WTC11 (cell line): ENCODE results near the gene SCAF8. TPM values are rescaled to one million over a fixed set of nuclear protein-coding genes. Genes with fewer than 3 reads are reported as not detected.

ENCODE experiments used
- CBFB ChIP-seq: sonication (generic); formaldehyde crosslinking; IDR thresholded peaks from 2 replicates; pipeline ENCODE4 v1.8.1; 2022; ENCODE audit warnings: mild to moderate bottlenecking, low read depth, missing genetic modification reagents
- CREB1 ChIP-seq: sonication (generic); formaldehyde crosslinking; IDR thresholded peaks from 2 replicates; pipeline ENCODE4 v1.8.0; 2023; ENCODE audit warnings: mild to moderate bottlenecking, missing genetic modification reagents
- ELF4 ChIP-seq: sonication (generic); formaldehyde crosslinking; IDR thresholded peaks from 2 replicates; pipeline ENCODE4 v1.8.1; 2022; ENCODE audit warnings: low read depth, mild to moderate bottlenecking, moderate library complexity, missing genetic modification reagents
- FOXK1 ChIP-seq: sonication (generic); formaldehyde crosslinking; IDR thresholded peaks from 2 replicates; pipeline ENCODE4 v1.8.0; 2022; ENCODE audit warnings: mild to moderate bottlenecking, moderate library complexity, missing genetic modification reagents
- FOXP1 ChIP-seq: sonication (generic); formaldehyde crosslinking; IDR thresholded peaks from 2 replicates; pipeline ENCODE4 v1.8.0; 2022; ENCODE audit warnings: missing genetic modification reagents, mild to moderate bottlenecking, moderate library complexity, borderline replicate concordance
- GABPB1 ChIP-seq: sonication (generic); formaldehyde crosslinking; IDR thresholded peaks from 2 replicates; pipeline ENCODE4 v1.8.1; 2023; ENCODE audit warnings: mild to moderate bottlenecking, missing genetic modification reagents
- GTF2I ChIP-seq: fragments of 250-450 bp; sonication (Bioruptor Pico); conservative IDR thresholded peaks from 2 replicates; pipeline ENCODE4 v1.4.0; 2021; ENCODE audit warnings: mild to moderate bottlenecking
- IRF2 ChIP-seq: sonication (generic); formaldehyde crosslinking; IDR thresholded peaks from 2 replicates; pipeline ENCODE4 v1.8.0; 2022; ENCODE audit warnings: low read depth, missing genetic modification reagents, borderline replicate concordance
- JUN ChIP-seq: sonication (generic); formaldehyde crosslinking; IDR thresholded peaks from 2 replicates; pipeline ENCODE4 v1.8.0; 2023; ENCODE audit warnings: mild to moderate bottlenecking, missing genetic modification reagents
- KAT7 ChIP-seq: sonication (generic); formaldehyde crosslinking; IDR thresholded peaks from 2 replicates; pipeline ENCODE4 v1.8.1; 2023; ENCODE audit warnings: missing genetic modification reagents, mild to moderate bottlenecking, borderline replicate concordance
- NFATC4 ChIP-seq: fragments of 250-450 bp; sonication (Bioruptor Pico); IDR thresholded peaks from 2 replicates; pipeline ENCODE4 v1.9.0; 2021; ENCODE audit warnings: mild to moderate bottlenecking
- NR3C1 ChIP-seq: sonication (generic); formaldehyde crosslinking; conservative IDR thresholded peaks from 2 replicates; pipeline ENCODE4 v1.8.1; 2023; ENCODE audit warnings: low read depth, mild to moderate bottlenecking, missing genetic modification reagents
- RELA ChIP-seq: sonication (generic); formaldehyde crosslinking; IDR thresholded peaks from 2 replicates; pipeline ENCODE4 v1.8.1; 2022; ENCODE audit warnings: missing genetic modification reagents, mild to moderate bottlenecking, borderline replicate concordance
- SMAD4 ChIP-seq: sonication (generic); formaldehyde crosslinking; IDR thresholded peaks from 2 replicates; pipeline ENCODE4 v1.8.0; 2022; ENCODE audit warnings: mild to moderate bottlenecking, missing genetic modification reagents
- TCF7 ChIP-seq: sonication (generic); formaldehyde crosslinking; IDR thresholded peaks from 2 replicates; pipeline ENCODE4 v1.8.0; 2022; ENCODE audit warnings: mild to moderate bottlenecking, low read depth, missing genetic modification reagents, moderate library complexity
- ZNF219 ChIP-seq: sonication (generic); formaldehyde crosslinking; IDR thresholded peaks from 2 replicates; pipeline ENCODE4 v1.8.0; 2023; ENCODE audit warnings: missing genetic modification reagents, mild to moderate bottlenecking, borderline replicate concordance
- ZNF232 ChIP-seq: sonication (generic); formaldehyde crosslinking; IDR thresholded peaks from 2 replicates; pipeline ENCODE4 v1.8.0; 2022; ENCODE audit warnings: mild to moderate bottlenecking, missing genetic modification reagents
- total RNA-seq: library from RNA; stranded (reverse); gene quantifications from 3 replicates; pipeline ENCODE4 v1.2.3, GENCODE V29; 2021
- TF ChIP-seq, protein P1 (sequence below): sonication (generic); formaldehyde crosslinking; IDR thresholded peaks from 2 replicates; pipeline ENCODE4 v1.8.1; 2022; ENCODE audit warnings: mild to moderate bottlenecking, missing genetic modification reagents, moderate library complexity, borderline replicate concordance
- TF ChIP-seq, protein P2 (sequence below): sonication (generic); formaldehyde crosslinking; IDR thresholded peaks from 2 replicates; pipeline ENCODE4 v1.8.1; 2023; ENCODE audit warnings: mild to moderate bottlenecking, moderate library complexity, missing genetic modification reagents
- TF ChIP-seq, protein P3 (sequence below): fragments of 250-450 bp; sonication (Bioruptor Pico); IDR thresholded peaks from 2 replicates; pipeline ENCODE4 v1.8.0; 2021; ENCODE audit warnings: mild to moderate bottlenecking
- TF ChIP-seq, protein P4 (sequence below): fragments of 250-450 bp; sonication (Bioruptor Pico); IDR thresholded peaks from 2 replicates; pipeline ENCODE4 v1.9.0; 2021; ENCODE audit warnings: mild to moderate bottlenecking
- TF ChIP-seq, protein P5 (sequence below): fragments of 250-450 bp; sonication (Bioruptor Pico); conservative IDR thresholded peaks from 2 replicates; pipeline ENCODE4 v1.9.0; 2021; ENCODE audit warnings: mild to moderate bottlenecking
- TF ChIP-seq, protein P6 (sequence below): fragments of 250-450 bp; sonication (Bioruptor Pico); IDR thresholded peaks from 2 replicates; pipeline ENCODE4 v1.9.0; 2021; ENCODE audit warnings: moderate library complexity, mild to moderate bottlenecking, inconsistent platforms, borderline replicate concordance
- TF ChIP-seq, protein P7 (sequence below): sonication (generic); formaldehyde crosslinking; IDR thresholded peaks from 2 replicates; pipeline ENCODE4 v1.8.1; 2023; ENCODE audit warnings: mild to moderate bottlenecking, missing genetic modification reagents, borderline replicate concordance

SCAF8 gene
- total RNA-seq, 1 experiment from 2014 or later, result 40.7 TPM

DNA sequence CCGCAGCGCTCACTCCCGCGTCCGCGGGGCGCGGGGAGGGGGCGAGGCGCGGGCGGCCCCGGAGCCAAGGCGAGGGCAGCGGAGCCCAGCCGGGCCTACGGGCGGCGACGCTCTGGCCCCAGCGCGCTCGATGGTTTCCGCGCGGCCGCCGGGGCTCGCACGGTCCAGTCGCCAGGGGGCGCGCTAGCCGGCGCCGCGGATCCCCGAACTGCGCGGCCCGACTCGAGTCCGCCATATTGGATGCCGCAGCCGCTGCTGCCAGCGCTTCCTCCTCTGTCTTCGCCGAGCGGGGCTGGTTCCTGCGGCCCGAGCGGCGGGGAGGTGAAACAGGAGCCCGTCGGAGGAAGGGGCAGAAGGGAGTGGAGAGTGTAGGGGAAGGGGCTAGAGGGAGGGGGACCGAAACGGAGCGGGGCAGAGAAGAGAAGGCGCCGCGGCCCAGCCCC, at the start of gene SCAF8 (continued):
- TF ChIP-seq, protein P1, sequence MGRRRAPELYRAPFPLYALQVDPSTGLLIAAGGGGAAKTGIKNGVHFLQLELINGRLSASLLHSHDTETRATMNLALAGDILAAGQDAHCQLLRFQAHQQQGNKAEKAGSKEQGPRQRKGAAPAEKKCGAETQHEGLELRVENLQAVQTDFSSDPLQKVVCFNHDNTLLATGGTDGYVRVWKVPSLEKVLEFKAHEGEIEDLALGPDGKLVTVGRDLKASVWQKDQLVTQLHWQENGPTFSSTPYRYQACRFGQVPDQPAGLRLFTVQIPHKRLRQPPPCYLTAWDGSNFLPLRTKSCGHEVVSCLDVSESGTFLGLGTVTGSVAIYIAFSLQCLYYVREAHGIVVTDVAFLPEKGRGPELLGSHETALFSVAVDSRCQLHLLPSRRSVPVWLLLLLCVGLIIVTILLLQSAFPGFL (CRISPR knock-in tag), result 0 out of 2 replicates have a peak, but pooled peaks have one; percentile 22
- TF ChIP-seq, protein P2, sequence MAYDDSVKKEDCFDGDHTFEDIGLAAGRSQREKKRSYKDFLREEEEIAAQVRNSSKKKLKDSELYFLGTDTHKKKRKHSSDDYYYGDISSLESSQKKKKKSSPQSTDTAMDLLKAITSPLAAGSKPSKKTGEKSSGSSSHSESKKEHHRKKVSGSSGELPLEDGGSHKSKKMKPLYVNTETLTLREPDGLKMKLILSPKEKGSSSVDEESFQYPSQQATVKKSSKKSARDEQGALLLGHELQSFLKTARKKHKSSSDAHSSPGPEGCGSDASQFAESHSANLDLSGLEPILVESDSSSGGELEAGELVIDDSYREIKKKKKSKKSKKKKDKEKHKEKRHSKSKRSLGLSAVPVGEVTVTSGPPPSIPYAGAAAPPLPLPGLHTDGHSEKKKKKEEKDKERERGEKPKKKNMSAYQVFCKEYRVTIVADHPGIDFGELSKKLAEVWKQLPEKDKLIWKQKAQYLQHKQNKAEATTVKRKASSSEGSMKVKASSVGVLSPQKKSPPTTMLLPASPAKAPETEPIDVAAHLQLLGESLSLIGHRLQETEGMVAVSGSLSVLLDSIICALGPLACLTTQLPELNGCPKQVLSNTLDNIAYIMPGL (CRISPR knock-in tag), result peak; percentile 97
- TF ChIP-seq JUN (CRISPR knock-in tag) (no peak), GTF2I (CRISPR knock-in tag) (no peak), TCF7 (CRISPR knock-in tag) (no peak), CREB1 (CRISPR knock-in tag) (no peak), NR3C1 (CRISPR knock-in tag) (0 out of 2 replicates have a peak, but pooled peaks have one; percentile 19), FOXP1 (peak; percentile 46; the same call in 1 of the 2 replicates), RELA (CRISPR knock-in tag) (no peak), ELF4 (CRISPR knock-in tag) (0 out of 2 replicates have a peak, but pooled peaks have one; percentile 19), ZNF219 (CRISPR knock-in tag) (no peak), CBFB (0 out of 2 replicates have a peak, but pooled peaks have one; percentile 74), KAT7 (CRISPR knock-in tag) (no peak), IRF2 (CRISPR knock-in tag) (no peak), GABPB1 (peak; percentile 11; the same call in 1 of the 2 replicates), FOXK1 (0 out of 2 replicates have a peak, but pooled peaks have one; percentile 40), SMAD4 (CRISPR knock-in tag) (no peak), ZNF232 (CRISPR knock-in tag) (no peak), NFATC4 (CRISPR knock-in tag) (0 out of 2 replicates have a peak, but pooled peaks have one; percentile 35)
- TF ChIP-seq, protein P3, sequence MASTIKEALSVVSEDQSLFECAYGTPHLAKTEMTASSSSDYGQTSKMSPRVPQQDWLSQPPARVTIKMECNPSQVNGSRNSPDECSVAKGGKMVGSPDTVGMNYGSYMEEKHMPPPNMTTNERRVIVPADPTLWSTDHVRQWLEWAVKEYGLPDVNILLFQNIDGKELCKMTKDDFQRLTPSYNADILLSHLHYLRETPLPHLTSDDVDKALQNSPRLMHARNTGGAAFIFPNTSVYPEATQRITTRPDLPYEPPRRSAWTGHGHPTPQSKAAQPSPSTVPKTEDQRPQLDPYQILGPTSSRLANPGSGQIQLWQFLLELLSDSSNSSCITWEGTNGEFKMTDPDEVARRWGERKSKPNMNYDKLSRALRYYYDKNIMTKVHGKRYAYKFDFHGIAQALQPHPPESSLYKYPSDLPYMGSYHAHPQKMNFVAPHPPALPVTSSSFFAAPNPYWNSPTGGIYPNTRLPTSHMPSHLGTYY (CRISPR knock-in tag), result no peak
- TF ChIP-seq, protein P4, sequence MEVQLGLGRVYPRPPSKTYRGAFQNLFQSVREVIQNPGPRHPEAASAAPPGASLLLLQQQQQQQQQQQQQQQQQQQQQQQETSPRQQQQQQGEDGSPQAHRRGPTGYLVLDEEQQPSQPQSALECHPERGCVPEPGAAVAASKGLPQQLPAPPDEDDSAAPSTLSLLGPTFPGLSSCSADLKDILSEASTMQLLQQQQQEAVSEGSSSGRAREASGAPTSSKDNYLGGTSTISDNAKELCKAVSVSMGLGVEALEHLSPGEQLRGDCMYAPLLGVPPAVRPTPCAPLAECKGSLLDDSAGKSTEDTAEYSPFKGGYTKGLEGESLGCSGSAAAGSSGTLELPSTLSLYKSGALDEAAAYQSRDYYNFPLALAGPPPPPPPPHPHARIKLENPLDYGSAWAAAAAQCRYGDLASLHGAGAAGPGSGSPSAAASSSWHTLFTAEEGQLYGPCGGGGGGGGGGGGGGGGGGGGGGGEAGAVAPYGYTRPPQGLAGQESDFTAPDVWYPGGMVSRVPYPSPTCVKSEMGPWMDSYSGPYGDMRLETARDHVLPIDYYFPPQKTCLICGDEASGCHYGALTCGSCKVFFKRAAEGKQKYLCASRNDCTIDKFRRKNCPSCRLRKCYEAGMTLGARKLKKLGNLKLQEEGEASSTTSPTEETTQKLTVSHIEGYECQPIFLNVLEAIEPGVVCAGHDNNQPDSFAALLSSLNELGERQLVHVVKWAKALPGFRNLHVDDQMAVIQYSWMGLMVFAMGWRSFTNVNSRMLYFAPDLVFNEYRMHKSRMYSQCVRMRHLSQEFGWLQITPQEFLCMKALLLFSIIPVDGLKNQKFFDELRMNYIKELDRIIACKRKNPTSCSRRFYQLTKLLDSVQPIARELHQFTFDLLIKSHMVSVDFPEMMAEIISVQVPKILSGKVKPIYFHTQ (CRISPR knock-in tag), result no peak
- TF ChIP-seq, protein P5, sequence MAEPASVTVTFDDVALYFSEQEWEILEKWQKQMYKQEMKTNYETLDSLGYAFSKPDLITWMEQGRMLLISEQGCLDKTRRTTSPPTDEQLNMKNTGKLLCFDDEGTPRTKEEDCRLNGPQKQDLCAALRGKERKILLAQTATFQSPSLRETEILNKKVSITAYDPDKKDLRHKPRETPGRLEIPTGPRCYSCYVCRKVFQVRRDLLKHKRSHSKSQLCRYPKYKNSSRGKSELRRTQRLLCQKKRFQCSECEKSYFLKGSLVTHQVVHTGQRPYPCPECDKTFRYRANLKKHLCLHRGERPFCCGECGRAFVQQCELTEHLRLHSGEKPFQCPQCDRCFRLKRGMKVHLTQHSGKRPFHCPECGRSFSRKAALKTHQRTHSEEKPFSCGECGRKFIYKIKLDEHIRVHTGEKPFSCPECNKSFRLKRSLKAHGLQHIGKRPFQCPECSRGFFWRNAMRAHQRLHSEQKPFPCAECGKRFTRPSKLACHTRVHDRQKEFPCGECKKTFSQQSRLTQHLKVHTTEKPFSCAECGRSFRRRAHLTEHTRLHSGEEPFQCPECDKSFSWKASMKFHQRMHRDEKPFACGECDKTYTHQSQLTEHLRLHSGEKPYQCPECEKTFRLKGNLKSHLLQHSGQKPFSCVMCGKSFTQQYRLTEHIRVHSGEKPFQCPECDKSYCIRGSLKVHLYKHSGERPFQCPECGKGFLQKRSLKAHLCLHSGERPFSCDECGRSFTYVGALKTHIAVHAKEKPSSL (CRISPR knock-in tag), result no peak
- TF ChIP-seq, protein P6, sequence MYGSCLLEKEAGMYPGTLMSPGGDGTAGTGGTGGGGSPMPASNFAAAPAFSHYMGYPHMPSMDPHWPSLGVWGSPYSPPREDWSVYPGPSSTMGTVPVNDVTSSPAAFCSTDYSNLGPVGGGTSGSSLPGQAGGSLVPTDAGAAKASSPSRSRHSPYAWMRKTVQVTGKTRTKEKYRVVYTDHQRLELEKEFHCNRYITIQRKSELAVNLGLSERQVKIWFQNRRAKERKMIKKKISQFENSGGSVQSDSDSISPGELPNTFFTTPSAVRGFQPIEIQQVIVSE (CRISPR knock-in tag), result no peak
- TF ChIP-seq, protein P7, sequence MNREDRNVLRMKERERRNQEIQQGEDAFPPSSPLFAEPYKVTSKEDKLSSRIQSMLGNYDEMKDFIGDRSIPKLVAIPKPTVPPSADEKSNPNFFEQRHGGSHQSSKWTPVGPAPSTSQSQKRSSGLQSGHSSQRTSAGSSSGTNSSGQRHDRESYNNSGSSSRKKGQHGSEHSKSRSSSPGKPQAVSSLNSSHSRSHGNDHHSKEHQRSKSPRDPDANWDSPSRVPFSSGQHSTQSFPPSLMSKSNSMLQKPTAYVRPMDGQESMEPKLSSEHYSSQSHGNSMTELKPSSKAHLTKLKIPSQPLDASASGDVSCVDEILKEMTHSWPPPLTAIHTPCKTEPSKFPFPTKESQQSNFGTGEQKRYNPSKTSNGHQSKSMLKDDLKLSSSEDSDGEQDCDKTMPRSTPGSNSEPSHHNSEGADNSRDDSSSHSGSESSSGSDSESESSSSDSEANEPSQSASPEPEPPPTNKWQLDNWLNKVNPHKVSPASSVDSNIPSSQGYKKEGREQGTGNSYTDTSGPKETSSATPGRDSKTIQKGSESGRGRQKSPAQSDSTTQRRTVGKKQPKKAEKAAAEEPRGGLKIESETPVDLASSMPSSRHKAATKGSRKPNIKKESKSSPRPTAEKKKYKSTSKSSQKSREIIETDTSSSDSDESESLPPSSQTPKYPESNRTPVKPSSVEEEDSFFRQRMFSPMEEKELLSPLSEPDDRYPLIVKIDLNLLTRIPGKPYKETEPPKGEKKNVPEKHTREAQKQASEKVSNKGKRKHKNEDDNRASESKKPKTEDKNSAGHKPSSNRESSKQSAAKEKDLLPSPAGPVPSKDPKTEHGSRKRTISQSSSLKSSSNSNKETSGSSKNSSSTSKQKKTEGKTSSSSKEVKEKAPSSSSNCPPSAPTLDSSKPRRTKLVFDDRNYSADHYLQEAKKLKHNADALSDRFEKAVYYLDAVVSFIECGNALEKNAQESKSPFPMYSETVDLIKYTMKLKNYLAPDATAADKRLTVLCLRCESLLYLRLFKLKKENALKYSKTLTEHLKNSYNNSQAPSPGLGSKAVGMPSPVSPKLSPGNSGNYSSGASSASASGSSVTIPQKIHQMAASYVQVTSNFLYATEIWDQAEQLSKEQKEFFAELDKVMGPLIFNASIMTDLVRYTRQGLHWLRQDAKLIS (CRISPR knock-in tag), result no peak
